ENCODE measurements around the gene SKAP2. TPM values are rescaled to one million over a fixed set of nuclear protein-coding genes. Genes with fewer than 3 reads are reported as not detected.

Gene SKAP2
- total and polyA plus RNA-seq, 2 donors (not counting 3 experiments of a cell fraction or from before 2014, with no cell fraction given), result 4.0 to 27.6 TPM

- Histone ChIP-seq H3K79me2 (ENCODE audit: control insufficient read depth, insufficient read depth, low read length) (no peaks in the 10 kb centered on the region), H3K4me3 (replicated peaks in 1 of 3; ENCODE audit: insufficient read depth in 1 of 3, low read depth in 1 of 3, low read length in 3 of 3) (no peak overlapping the region), H3K27ac (ENCODE audit: insufficient read depth, low read depth, low read length) (no peak overlapping the region), H3K9me3 (replicated peaks; ENCODE audit: control insufficient read depth, insufficient read depth, low read length) (no peaks in the 10 kb centered on the region), H3K4me1 (ENCODE audit: control insufficient read depth, extremely low read depth, insufficient read depth, low read length) (no peaks in the 10 kb centered on the region), H4K20me1 (replicated peaks; ENCODE audit: control insufficient read depth, extremely low read depth, insufficient read depth, low read length) (no peaks in the 10 kb centered on the region), H3K36me3 (ENCODE audit: control insufficient read depth in 2 of 2, extremely low read depth in 1 of 2, insufficient read depth in 2 of 2, low read length in 2 of 2) (no peaks in the 10 kb centered on the region), H2AFZ (ENCODE audit: low read depth, low read length) (no peak overlapping the region), H3K27me3 (ENCODE audit: control insufficient read depth in 2 of 2, insufficient read depth in 2 of 2, low read length in 2 of 2) (no peaks in the 10 kb centered on the region), H3K4me2 (ENCODE audit: insufficient read depth, low read length) (no peak overlapping the region), H3K9me1 (replicated peaks; ENCODE audit: control insufficient read depth, extremely low read depth, insufficient read depth, low read length) (no peaks in the 10 kb centered on the region), H3K9ac (replicated peaks; ENCODE audit: extremely low read depth, insufficient read depth, low read length) (no peak overlapping the region)
- no peak for DNase-seq (ENCODE audit: low read depth, low spot score)
- intact Hi-C loops (cut with micrococcal nuclease) (no loop called here), dilution Hi-C loops (cut with MboI; ENCODE audit: extremely low pct_ligation_motif_present, low sequenced_read_pairs) (no loop called here)
- ChIA-PET CTCF (no interaction called here), POLR2A (no interaction called here)
- no peak for FAIRE-seq
- TF ChIP-seq MYC (IDR thresholded peaks at IDR 0.05; ENCODE audit: low read depth, low read length), result no peak
- TF ChIP-seq GATA2 (IDR thresholded peaks at IDR 0.05; ENCODE audit: insufficient read depth, insufficient read length, low read depth, low read length), result no peak
- TF ChIP-seq CTCF (IDR thresholded peaks at IDR 0.05; ENCODE audit: extremely low read depth in 1 of 2, insufficient read depth in 1 of 2, low read depth in 1 of 2, low read length in 2 of 2), result no peak
- TF ChIP-seq JUN (IDR thresholded peaks at IDR 0.05; ENCODE audit: borderline replicate concordance, insufficient read depth, insufficient read length, low read depth), result no peak
- no peak for TF ChIP-seq FOS (IDR thresholded peaks at IDR 0.05; ENCODE audit: borderline replicate concordance, insufficient read depth, low read length)
- no peak for TF ChIP-seq POLR2AphosphoS5 (IDR thresholded peaks at IDR 0.05; ENCODE audit: insufficient read depth, low read depth, low read length)
- TF ChIP-seq EZH2 (IDR thresholded peaks at IDR 0.05; ENCODE audit: borderline replicate concordance, low read depth, low read length, severe bottlenecking), result no peak
- TF ChIP-seq POLR2A (IDR thresholded peaks at IDR 0.05; ENCODE audit: low read depth, low read length), result no peak
- TF ChIP-seq, protein P1, sequence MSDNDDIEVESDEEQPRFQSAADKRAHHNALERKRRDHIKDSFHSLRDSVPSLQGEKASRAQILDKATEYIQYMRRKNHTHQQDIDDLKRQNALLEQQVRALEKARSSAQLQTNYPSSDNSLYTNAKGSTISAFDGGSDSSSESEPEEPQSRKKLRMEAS (IDR thresholded peaks at IDR 0.05; ENCODE audit: insufficient read depth, insufficient read length), result no peak
- BruUV-seq (replicated peaks), result no TSS peak
These were observed 128.3 kb downstream of the SKAP2 start for GRCh38 chr7:26735976-26736600.
